Activated CD4-positive, alpha-beta T cell treated with anti-CD3 and anti-CD28 coated beads for 36 hours (primary cell): ENCODE measurements around the gene METTL9. TPM values are rescaled to one million over a fixed set of nuclear protein-coding genes. Genes with fewer than 3 reads are reported as not detected.
A peak's percentile ranks its signal among the peaks of the same experiment; 100 is the strongest.
"Not testable (repeated sequence)": the region's sequence is repeated elsewhere in the genome, so short reads cannot be mapped to it uniquely, and the experiment has no call there.

Source experiments
- ATAC-seq: fragments of 200-7000 bp; cut with Tn5 transposase; one replicate; pipeline ENCODE4 v1.10.0; 2021; ENCODE audit warnings: mild to moderate bottlenecking, moderate library complexity
- CTCF ChIA-PET: fragments of 350-600 bp; sonication (Branson Sonifier 250); formaldehyde crosslinking; loops from one replicate; lab custom pipeline; 2021; ENCODE audit warnings: antibody characterized with exemption; lab: Charles Lee
- POLR2A ChIA-PET: fragments of 350-600 bp; sonication (Branson Sonifier 250); formaldehyde crosslinking; loops from one replicate; lab custom pipeline; 2021; ENCODE audit warnings: antibody characterized with exemption, inconsistent platforms; lab: Charles Lee
- DNase-seq: peaks from one replicate; pipeline ENCODE4 v3.0.0-alpha.2; 2020
- H3K27ac Mint-ChIP-seq: one replicate; pipeline ENCODE4 v1.8.0; 2021; ENCODE audit warnings: mixed read lengths
- H3K27me3 Mint-ChIP-seq: one replicate; pipeline ENCODE4 v1.8.0; 2021; ENCODE audit warnings: mixed read lengths
- H3K36me3 Mint-ChIP-seq: one replicate; pipeline ENCODE4 v1.8.0; 2021; ENCODE audit warnings: low read depth, mixed read lengths
- H3K4me1 Mint-ChIP-seq: one replicate; pipeline ENCODE4 v1.8.0; 2021; ENCODE audit warnings: mixed read lengths
- H3K4me3 Mint-ChIP-seq: one replicate; pipeline ENCODE4 v1.8.0; 2021; ENCODE audit warnings: mild to moderate bottlenecking, moderate library complexity, mixed read lengths
- H3K9me3 Mint-ChIP-seq: one replicate; pipeline ENCODE4 v1.8.0; 2021; ENCODE audit warnings: low read depth, mixed read lengths
- intact Hi-C, 2 experiments: fragments of 100-400 bp; cut with DNase I in 1 of 2; cut with micrococcal nuclease in 1 of 2; formaldehyde crosslinking; loops; one replicate each; pipeline versions ENCODE4 v1.14.2 to v1.15.1; 2022 to 2024; cut with DNase I, micrococcal nuclease
- total RNA-seq, 2 experiments: library from RNA; stranded (reverse); gene quantifications; one replicate each; pipeline ENCODE4 v1.2.3, GENCODE V29; 2021

METTL9 gene
- total RNA-seq, 2 experiments from 2014 or later: 78.3 to 98.0 TPM

- Mint-ChIP-seq H3K27ac (no peak overlapping the region), H3K4me1 (peaks cover 63% of the 10 kb centered on the region), H3K27me3 (no peaks in the 10 kb centered on the region), H3K4me3 (no peak overlapping the region), H3K36me3 (peaks cover 35% of the 10 kb centered on the region), H3K9me3 (no peaks in the 10 kb centered on the region)
- no peak for ATAC-seq
- intact Hi-C loops: no loop called here
- no peak for DNase-seq
- POLR2A ChIA-PET: no interaction called here
- CTCF ChIA-PET: interaction anchor here (0.7 to 2.3 kb wide), 5 partner anchors 8 to 37 kb away, joined by 3 to 13 read pairs (median 5); no protein-coding TSS in a partner anchor
These were observed 20.5 kb downstream of the METTL9 start for GRCh38 chr16:21619765-21620425.

GRCh38 chr16:21620592-21620991, 21.2 kb downstream of the METTL9 start:
- intact Hi-C loops: no loop called here
- peaks cover 39% of the 10 kb centered on the region for H3K36me3 Mint-ChIP-seq
- CTCF ChIA-PET: interaction anchor here (1.1 to 2.3 kb wide), 4 partner anchors 9 to 36 kb away, joined by 3 to 13 read pairs (median 5); no protein-coding TSS in a partner anchor
- no peak overlapping the region for H3K4me3 Mint-ChIP-seq
- ATAC-seq (no peak), DNase-seq (no peak)
- H3K9me3 Mint-ChIP-seq: no peaks in the 10 kb centered on the region
- no peaks in the 10 kb centered on the region for H3K27me3 Mint-ChIP-seq
- H3K27ac Mint-ChIP-seq: no peak overlapping the region
- H3K4me1 Mint-ChIP-seq: peaks cover 63% of the 10 kb centered on the region
- POLR2A ChIA-PET: no interaction called here

GRCh38 chr16:21622545-21622944, 23.2 kb downstream of the METTL9 start:
- H3K9me3 Mint-ChIP-seq: no peaks in the 10 kb centered on the region
- POLR2A ChIA-PET: interaction anchor here (0.5 kb wide), 1 partner anchor 63 kb away, joined by 3 read pairs; no protein-coding TSS in a partner anchor
- peaks cover 64% of the 10 kb centered on the region for H3K4me1 Mint-ChIP-seq
- H3K4me3 Mint-ChIP-seq: no peak overlapping the region
- intact Hi-C loops: no loop called here
- DNase-seq (no peak), ATAC-seq (peak; percentile 43)
- no peak overlapping the region for H3K27ac Mint-ChIP-seq
- H3K27me3 Mint-ChIP-seq: no peaks in the 10 kb centered on the region
- peaks cover 41% of the 10 kb centered on the region for H3K36me3 Mint-ChIP-seq
- CTCF ChIA-PET: interaction anchor here (0.9 to 1.2 kb wide), 2 partner anchors 14 to 23 kb away, joined by 3 to 5 read pairs; no protein-coding TSS in a partner anchor

- POLR2A ChIA-PET: no interaction called here
- Mint-ChIP-seq H3K4me1 (peaks cover 53% of the 10 kb centered on the region), H3K9me3 (no peaks in the 10 kb centered on the region), H3K27me3 (no peaks in the 10 kb centered on the region), H3K27ac (no peak overlapping the region), H3K4me3 (no peak overlapping the region), H3K36me3 (peaks cover 42% of the 10 kb centered on the region)
- intact Hi-C loops: no loop called here
- DNase-seq: no peak
- CTCF ChIA-PET: interaction anchor here (0.6 to 1.7 kb wide), 4 partner anchors 14 to 728 kb away, joined by 3 to 7 read pairs (median 4); no protein-coding TSS in a partner anchor
- ATAC-seq: no peak
These were observed 25.6 kb downstream of the METTL9 start for GRCh38 chr16:21625026-21625425.

- POLR2A ChIA-PET: no interaction called here
- CTCF ChIA-PET: interaction anchor here (0.6 kb wide), 1 partner anchor 82 kb away, joined by 3 read pairs; no protein-coding TSS in a partner anchor
- Mint-ChIP-seq H3K27ac (peak overlapping the region; percentile 69), H3K27me3 (no peaks in the 10 kb centered on the region), H3K9me3 (no peaks in the 10 kb centered on the region), H3K4me1 (peaks cover 40% of the 10 kb centered on the region), H3K36me3 (peaks cover 42% of the 10 kb centered on the region), H3K4me3 (no peak overlapping the region)
- peak; percentile 93 for ATAC-seq
- intact Hi-C loops: no loop called here
- DNase-seq: peak; percentile 30
These were observed 27.4 kb downstream of the METTL9 start for GRCh38 chr16:21626659-21627277.

GRCh38 chr16:21628121-21628726, 28.8 kb downstream of the METTL9 start:
- H3K36me3 Mint-ChIP-seq: peaks cover 38% of the 10 kb centered on the region
- no peaks in the 10 kb centered on the region for H3K9me3 Mint-ChIP-seq
- peaks cover 36% of the 10 kb centered on the region for H3K4me1 Mint-ChIP-seq
- no peak for ATAC-seq
- H3K27ac Mint-ChIP-seq: no peak overlapping the region
- ChIA-PET POLR2A (no interaction called here), CTCF (interaction anchor here (1.1 to 1.5 kb wide), 2 partner anchors 11 to 14 kb away, joined by 3 read pairs; no protein-coding TSS in a partner anchor)
- intact Hi-C loops: no loop called here
- no peak overlapping the region for H3K4me3 Mint-ChIP-seq
- no peaks in the 10 kb centered on the region for H3K27me3 Mint-ChIP-seq
- no peak for DNase-seq

GRCh38 chr16:21628772-21629171, 29.4 kb downstream of the METTL9 start:
- Mint-ChIP-seq H3K9me3 (no peaks in the 10 kb centered on the region), H3K4me1 (peaks cover 34% of the 10 kb centered on the region), H3K27ac (no peak overlapping the region), H3K36me3 (peaks cover 38% of the 10 kb centered on the region), H3K4me3 (no peak overlapping the region), H3K27me3 (no peaks in the 10 kb centered on the region)
- POLR2A ChIA-PET: no interaction called here
- CTCF ChIA-PET: interaction anchor here (0.6 to 1.5 kb wide), 3 partner anchors 11 to 373 kb away, joined by 3 read pairs; no protein-coding TSS in a partner anchor
- intact Hi-C loops: no loop called here
- ATAC-seq: no peak
- no peak for DNase-seq

- H3K27me3 Mint-ChIP-seq, H3K4me3 Mint-ChIP-seq, DNase-seq, ATAC-seq, H3K27ac Mint-ChIP-seq, H3K9me3 Mint-ChIP-seq, POLR2A ChIA-PET: not testable (repeated sequence)
- CTCF ChIA-PET: interaction anchor here (0.7 to 1.5 kb wide), 2 partner anchors 12 to 45 kb away, joined by 3 read pairs; no protein-coding TSS in a partner anchor
- H3K36me3 Mint-ChIP-seq: peaks cover 32% of the 10 kb centered on the region
- intact Hi-C loops: loop anchor here in 1 of 2 experiments (10.0 kb wide), 1 partner anchor 1315 kb away; no protein-coding TSS in a partner anchor
- peaks cover 31% of the 10 kb centered on the region for H3K4me1 Mint-ChIP-seq
These were observed 30.5 kb downstream of the METTL9 start for GRCh38 chr16:21629616-21630539.

GRCh38 chr16:21630866-21631265, 31.5 kb downstream of the METTL9 start:
- H3K27ac Mint-ChIP-seq, H3K4me3 Mint-ChIP-seq, ATAC-seq, CTCF ChIA-PET, DNase-seq, H3K9me3 Mint-ChIP-seq, H3K27me3 Mint-ChIP-seq, POLR2A ChIA-PET: not testable (repeated sequence)
- Mint-ChIP-seq H3K4me1 (peaks cover 22% of the 10 kb centered on the region), H3K36me3 (peaks cover 31% of the 10 kb centered on the region)
- intact Hi-C loops: loop anchor here in 1 of 2 experiments (10.0 kb wide), 1 partner anchor 1314 kb away; no protein-coding TSS in a partner anchor

- H3K27ac Mint-ChIP-seq, ATAC-seq, POLR2A ChIA-PET, H3K27me3 Mint-ChIP-seq, H3K9me3 Mint-ChIP-seq, DNase-seq, CTCF ChIA-PET, H3K4me3 Mint-ChIP-seq: not testable (repeated sequence)
- peaks cover 30% of the 10 kb centered on the region for H3K36me3 Mint-ChIP-seq
- intact Hi-C loops: loop anchor here in 1 of 2 experiments (10.0 kb wide), 1 partner anchor 1313 kb away; no protein-coding TSS in a partner anchor
- peaks cover 17% of the 10 kb centered on the region for H3K4me1 Mint-ChIP-seq
These were observed 32.0 kb downstream of the METTL9 start for GRCh38 chr16:21631376-21631775.
